Measurements from ENCODE around the gene IL22RA2.

- TF ChIP-seq POLR2A (IDR thresholded peaks at IDR 0.05) (no peak), CTCF (IDR thresholded peaks at IDR 0.05) (no peak)
Observed at GRCh38 chr6:137208279-137208678, 34.8 kb upstream of the IL22RA2 start.

Data from tibial nerve (tissue), 3 donors.